NCI-H748 treated with DMSO at 0.1 percent for 48 hours (cell line): Measurements from ENCODE around the gene SOBP.

Source experiments
- DNase-seq: peaks from one replicate; lab custom pipeline; 2025; lab: John Stamatoyannopoulos, UW

Gene SOBP

DNA sequence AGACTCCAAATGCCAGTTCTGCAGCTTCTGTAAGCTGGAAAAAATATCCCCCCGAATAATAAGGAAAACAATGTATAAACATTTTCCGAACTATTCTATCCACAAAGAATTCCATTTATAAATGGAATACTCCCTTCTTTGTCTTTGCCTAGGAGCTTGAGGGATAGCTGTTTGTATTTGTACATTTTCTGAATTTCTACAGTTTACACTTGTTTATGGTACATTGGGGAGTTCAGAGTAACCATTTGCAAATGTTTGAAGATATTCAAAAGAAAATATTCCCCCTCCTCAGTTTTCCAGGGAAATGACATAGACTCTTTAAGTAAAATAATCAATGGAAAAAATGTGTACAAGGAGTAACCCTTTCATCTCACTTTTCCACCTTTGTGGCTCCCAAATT lies 149.6 kb downstream of the SOBP start:
- DNase-seq: no peak

DNA sequence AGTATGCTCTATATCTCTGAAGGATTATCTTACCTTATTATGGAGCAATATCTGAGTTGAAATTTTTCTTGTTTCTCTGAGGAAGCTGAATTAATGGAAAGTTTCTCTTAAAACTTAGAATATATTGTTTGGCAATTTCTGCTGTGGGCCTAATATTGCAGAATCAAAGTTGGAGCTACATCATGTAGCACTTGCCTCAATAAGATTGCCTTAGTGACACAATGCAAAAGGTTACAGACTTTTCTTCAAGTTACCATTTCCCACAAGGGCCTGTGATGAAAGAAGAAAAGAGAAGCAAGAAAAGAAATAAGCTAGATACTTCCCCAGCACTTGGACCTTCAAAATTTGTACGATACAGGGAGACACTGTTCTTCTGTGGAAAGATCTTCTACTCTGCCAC lies 151.2 kb downstream of the SOBP start:
- DNase-seq: no peak

DNA sequence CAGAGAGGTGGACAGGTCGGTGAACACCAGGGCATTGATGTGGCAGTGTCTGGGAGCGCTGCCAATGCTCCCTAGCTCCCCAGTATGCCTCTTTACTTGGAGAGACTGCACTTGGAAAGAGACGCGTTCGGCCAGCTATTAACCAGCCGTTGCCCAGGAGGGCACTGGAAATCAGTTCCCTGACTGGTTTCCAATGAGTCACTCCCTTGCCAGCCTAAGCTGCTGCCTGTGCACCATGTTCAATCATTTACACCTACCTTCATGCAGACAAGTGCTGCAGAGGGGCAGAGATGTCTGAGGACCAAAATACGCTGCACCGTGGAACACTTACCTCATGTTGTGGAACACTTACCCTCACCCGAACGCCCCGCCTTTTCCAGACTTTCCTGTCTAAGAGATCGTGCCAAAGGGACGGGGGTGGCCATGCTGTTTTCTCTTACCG lies 151.6 kb downstream of the SOBP start:
- no peak for DNase-seq

DNA sequence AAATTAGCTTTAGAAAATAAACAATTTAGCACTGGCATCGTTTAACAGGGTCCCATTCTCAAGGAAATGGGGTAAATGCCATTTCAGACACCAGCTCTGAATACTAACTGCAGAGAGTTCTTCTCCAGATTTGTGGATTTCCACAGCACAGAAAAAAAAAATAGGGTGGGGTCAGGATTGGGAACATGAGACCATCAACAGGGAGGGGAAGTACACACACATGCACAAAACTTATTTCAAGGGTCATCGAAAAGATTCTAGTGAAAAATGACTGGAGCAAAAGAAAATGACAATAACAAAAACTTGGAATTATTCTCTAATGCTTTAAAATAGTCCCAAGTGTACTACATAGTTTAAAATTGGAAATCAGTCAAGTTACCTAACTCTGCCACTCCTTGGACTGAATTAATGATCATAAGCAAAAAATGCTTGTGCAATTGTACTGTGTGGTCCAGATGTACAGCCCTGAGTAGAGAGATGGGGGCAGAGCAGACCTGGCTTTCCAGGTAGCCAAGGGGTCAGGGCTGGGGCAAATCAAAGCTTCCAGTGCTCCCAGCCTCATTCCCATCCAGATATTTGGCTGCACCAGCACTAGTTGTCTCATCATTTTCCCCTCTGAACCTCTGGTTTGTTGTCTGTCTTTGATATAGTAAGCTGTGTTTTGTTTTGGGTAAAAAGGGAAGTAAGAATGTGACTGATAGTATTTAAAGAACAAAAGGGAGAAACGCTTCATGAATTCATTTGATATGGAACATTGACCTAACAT lies 152.4 kb downstream of the SOBP start:
- DNase-seq: no peak

DNA sequence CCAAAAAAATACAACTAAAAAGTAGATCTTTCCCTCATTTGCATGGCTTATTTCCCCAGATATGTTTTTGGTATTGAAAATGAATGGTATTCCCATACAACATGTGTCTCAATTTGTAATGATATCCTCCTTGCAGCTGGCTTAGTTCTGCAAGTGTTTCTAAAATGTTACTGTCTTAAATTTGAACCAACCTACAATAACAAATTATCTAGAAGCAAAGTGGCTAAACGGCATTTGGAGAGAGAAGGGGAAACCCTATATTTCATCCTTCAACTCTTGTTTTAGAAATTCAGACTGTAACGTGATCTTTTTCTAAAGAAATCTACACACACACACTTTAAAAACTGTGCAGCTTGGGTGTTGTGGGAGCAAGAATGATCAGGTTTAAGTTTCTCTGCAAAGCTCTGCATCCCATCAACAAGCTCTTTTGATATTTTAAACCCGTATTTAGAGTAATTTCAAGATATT lies 153.0 kb downstream of the SOBP start:
- no peak for DNase-seq

DNA sequence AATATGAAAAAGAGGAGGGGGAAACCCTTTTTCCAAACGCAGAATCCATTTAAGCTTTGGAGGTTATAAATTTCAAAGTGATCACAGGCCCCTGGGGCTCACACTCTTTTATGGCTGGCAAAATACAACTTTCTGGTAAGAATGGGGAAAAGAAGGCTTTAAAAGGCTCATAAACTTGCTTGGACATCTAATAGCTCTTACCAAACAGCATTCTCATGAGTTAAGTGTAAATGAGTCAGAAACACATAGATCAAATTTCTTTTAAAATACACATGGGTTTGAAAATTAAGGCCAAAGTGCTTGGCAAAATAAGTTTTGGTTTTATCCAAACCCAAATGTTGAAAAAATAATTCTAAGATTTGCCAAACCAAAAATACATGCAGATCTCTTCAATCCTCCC lies 154.6 kb downstream of the SOBP start:
- no peak for DNase-seq

DNA sequence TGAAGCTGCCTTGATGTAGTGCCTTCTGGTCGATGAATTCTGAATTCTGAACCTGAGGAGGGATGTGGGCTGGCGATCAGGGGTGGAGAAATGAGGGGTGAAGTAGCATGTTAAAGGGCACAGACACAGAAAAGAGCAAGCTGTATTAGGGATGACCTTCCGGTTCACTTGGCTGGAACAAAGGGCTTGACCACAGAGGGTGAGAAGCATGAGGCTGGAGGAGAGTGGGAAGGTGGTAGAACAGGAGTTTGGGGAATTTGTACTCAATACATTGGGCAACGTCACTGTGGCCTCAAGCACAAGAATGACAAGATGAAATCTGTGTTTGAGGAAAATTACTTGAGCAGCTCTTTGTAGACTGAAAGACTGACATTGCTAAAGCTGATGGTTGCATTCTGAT lies 155.8 kb downstream of the SOBP start:
- no peak for DNase-seq

DNA sequence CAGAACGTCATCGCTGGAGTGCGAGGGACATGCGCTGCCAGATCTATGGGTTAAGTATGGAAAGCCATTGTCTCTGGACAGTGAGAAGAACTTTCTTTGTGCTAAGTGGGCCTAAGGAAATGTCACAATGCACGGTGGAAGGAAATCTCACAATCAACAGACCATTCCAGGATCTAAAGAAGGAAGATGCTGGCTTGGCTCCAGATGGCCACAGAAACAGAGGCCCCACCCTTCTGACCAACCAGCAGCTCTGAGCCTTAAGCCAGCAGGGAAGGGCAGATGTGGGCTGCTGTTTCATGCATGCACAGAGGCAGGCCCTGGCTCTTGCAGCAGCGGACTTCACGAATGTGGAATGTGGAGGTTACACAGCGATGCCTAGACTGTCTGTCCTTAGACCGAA lies 156.3 kb downstream of the SOBP start:
- DNase-seq: no peak

DNA sequence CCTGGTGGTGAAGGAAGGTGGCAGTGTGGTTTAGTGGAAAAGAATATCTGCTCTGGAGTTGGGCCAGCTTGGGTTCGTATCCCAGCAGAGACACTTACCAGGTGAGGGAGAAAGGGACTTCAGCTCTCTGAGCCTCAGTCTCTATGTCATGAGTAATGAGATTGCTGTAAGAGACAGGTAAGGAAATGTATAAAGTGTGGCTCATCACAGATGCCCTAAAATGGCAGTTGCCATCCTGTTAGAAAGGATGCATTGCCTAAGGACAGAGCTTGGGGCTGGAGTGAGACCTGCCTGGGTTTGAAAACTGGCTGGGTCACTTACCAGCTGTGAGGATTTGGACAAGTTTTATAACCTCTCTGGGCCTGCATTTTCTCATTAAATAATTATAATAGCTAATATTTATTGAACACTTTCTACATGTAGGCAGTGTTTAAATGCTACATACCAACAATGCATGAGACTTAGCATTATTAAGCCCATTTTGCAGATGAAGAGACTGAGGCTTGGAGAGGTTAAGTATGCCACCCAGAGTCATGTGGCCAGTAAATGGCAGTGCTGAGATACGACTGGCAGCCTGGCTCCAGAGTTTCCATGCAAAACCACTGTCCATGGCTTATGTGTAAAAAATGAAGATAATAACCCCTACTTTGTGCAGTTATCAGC lies 157.0 kb downstream of the SOBP start:
- no peak for DNase-seq

DNA sequence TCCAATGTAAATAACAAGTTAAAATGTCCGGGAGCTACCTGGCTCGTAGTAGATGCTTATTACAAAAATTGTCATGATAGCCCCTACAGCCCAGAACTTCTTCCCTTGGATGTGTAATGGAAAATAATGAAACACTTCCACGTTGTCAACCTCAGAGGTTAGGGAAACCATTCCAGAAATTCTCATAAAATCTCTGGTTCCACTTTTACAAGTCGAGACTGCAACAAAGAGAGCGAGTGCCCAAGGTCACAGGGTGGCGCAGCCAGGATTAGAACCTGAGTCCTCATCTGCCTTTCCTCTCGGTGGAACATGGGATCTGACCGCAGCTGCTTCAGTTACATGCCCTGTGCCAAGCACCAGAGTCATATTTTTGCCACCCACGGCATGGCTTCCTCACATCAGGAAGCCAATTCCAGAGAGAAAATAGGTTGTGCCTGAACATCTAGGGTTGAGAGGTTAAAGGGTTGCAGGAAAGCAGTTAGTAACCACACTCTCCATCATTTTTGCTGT lies 157.6 kb downstream of the SOBP start:
- DNase-seq: no peak

DNA sequence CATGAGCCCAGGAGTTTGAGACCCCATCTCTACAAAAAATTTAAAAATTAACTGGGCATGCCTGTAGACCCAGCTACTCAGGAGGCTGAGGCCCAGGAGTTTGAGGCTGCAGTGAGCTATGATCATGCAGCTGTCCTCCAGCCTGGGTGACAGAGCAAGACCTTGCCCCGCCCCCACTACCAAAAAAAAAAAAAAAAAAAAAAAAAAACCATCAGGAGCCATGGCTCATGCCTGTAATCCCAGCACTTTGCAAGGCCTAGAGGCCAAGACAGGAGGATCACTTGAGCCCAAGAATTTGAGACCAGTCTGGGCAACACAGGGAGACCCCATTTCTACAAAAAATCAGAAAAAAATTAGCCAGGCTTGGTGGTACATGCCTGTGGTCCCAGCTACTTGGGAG lies 159.1 kb downstream of the SOBP start:
- no peak for DNase-seq

DNA sequence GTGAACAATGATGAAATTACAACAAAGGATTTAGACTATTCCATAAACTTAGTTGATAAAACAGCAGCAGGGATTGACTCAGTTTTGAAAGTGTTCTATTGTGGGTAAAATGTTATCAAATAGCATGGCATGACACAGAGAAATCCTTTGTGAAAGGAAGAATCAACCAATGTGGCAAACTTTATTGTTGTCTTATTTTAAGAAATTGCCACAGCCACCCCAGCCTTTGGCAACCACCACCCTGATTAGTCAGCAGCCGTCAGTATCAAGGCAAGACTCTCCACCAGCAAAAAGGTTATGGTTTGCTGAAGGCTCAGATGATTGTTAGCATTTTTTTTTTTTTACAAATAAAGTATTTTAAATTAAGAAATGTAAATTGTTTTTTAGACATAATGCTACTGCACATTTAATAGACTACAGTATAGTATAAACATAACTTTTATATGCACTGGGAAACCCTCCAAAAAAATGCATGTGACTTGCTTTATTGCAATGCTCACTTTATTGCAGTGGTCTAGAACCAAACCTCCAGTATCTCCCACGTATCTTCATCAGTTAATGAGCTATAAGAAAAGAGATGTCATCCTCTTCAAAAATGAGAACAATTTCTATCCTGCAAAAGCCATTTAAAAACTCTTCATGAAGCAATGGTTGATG lies 162.7 kb downstream of the SOBP start:
- no peak for DNase-seq

DNA sequence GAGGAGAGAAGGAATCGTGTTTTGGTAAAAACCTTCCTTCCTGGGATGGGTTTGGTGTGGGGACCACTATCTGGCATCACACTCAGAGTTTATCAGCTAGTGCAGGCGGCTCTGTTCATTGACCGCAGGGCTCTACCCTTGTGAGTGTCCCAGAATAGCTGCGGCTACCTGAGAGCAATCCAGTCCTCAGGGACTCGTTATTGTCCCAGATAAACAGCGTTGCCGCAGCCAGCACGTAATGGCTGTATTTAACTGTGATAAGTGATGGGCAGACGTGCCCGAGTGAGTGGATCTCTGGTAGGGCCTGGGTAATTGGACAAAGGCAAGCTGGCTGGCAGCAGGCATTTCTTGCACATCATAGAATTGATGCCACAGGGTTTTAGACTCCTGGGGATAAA lies 163.3 kb downstream of the SOBP start:
- DNase-seq: peak; percentile 74

DNA sequence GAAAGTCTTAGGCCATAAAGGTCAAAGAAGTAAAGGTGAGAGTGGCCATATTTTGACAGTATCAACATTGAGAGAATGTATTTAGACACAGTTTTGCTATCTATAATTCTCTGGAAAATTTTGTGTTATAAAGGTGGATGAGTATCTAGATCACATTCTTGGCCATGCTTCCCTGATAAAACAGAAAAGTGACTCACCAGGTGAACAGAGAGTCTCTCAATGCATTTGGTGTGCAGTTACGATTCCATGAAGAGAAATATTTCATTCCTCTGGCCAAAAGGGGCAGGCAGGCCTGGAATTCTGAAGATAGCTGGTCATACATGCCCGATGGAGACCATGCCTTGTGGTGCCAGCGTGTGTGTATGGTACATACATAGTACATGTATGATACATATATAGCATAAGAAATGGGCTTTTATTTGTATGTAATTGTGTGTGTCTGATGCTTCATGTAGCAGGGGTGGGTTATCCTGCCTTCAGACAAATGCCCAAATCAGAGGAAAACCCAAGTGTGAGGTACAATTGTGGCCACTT lies 164.0 kb downstream of the SOBP start:
- no peak for DNase-seq

DNA sequence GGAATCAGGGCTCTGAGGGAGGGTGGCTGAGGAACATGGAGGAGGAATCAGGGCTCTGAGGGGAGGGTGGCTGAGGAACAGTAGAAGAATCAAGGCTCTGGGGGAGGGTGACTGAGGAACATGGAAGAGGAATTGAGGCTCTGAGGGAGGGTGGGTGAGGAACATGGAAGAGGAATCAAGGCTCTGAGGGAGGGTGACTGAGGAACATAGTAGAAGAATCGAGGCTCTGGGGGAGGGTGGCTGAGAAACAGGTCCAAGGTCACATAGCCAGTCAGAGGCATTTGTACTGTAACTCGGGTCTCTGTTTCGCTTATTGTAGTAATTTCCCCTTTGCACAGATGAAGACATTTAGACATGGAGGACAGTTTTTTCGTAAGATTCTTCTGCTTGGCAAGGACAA lies 164.8 kb downstream of the SOBP start:
- DNase-seq: no peak

DNA sequence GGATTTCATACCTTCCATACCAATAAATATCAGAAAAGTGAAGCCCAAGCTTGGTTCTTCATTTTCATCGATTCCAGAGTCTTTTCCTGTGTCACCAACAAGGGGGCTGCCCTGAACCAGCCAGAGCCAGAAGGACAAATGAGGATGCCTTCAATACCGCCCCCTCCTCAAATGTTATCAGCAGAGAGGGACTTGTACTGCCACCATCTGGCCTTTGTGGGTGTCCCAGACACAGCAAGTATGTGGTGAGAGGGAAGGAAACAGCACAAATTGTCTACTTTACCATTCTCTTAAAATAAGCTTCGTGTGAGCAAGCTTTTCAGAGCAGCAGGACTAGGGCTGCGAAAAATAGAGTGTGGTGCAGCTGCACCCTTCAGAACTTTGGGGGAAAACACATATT lies 165.3 kb downstream of the SOBP start:
- no peak for DNase-seq

DNA sequence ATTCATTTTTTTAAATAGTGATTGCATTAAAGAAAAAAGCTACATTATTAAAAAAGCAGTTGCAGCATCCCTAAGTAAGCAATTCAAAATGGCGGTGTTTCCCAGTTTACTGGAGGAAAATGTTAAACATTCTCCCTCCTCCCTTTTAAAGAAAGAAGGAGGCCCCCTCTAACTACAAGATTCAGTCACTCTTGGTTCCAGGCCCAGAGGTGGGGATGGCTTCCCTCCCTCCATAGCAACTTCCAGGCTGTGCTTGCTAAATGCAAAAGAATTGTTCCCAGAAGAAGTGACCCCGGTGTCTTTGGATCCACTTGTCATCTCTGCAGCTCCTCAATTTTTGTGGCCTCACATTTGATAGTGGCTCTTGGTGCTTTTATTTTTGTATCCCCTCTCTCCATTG lies 165.9 kb downstream of the SOBP start:
- no peak for DNase-seq

DNA sequence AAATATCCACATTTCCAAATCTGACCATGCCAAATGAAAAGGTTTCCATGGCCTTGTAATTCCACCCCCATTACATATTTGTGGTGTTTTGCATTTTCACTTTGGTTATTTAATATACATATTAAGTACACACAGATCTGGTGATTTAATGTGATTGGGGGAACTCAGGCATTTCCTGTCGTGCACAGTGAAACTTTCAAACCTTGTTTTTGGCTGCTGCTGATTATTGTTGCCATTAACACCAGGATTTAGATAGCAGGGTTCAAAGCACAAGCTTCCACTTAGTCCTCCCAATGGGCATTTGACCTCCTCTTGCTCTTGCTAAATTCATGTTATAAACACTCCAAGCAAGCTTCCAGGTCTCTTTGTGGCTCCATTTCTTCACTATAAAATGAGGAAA lies 166.5 kb downstream of the SOBP start:
- DNase-seq: no peak

DNA sequence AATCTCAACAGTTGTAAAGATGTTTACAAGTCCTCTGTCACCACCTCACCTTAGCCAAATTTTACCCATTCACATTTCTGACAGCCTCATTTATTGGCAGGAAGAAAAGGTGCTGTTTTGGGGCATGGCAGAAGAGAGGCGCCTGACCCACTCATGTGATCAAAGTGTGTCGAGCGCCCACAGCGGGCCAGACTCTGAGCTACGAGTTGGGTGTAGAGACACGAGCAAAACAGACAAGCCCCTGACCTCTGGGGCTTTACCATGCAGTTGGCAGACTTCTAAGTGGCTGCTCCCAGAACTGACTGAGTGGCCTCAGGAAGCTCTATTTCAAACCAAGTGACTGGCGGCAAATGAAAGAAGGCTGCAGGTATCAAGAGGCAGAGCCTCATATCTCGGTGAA lies 167.0 kb downstream of the SOBP start:
- DNase-seq: no peak

DNA sequence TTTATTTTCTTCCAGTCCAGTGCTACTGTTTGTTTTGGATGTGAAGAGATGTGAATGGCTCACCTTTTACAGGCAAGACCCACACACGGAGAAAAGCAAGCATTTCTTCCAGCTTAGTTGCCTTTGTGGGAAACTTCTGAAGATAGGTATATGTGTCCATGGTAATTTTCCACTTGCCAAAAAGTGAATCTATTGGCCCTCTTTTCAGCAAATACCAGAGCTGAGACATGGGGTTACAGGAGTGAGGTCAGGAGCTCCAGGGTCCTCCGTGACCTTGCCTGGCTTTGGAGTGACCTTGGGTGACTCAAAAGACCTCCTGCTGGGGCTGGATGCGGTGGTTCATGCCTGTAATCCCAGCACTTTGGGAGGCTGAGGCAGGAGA lies 167.4 kb downstream of the SOBP start:
- no peak for DNase-seq

DNA sequence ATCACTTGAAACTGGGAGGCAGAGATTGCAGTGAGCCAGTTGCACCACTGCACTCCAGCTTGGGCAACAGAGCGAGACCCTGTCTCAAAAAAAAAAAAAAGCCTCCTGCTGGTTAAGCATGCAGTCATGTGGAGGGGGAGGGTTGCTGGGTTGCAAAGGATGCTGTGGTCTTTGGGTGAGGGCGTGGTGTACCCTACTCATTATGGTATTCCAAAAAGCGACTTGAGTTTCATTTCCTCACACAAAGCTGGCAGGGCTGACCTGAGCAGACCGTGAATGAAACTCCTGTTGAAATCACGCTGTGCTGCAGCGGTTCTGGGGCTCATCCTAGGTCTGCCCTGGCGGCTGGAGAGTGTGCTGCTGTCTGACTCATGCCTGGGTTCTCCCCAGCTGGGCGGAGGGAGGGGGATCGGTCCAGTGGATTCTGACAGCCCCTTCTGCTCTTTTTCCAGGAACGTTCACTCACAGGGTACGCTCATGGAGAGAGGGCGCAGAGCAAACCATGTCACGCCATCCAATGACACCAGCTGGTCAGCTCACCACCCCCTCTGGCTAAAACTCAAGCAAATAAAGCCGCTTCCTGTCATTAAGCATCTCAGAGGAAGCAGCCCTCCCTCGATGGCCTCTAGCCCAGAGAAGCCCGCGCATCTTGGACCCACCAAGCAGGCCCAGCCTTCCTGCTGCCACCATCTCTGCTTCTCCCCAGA lies 168.0 kb downstream of the SOBP start:
- peak; percentile 88 for DNase-seq
